ENCODE results near the gene NTN5. TPM values are rescaled to one million over a fixed set of nuclear protein-coding genes. Genes with fewer than 3 reads are reported as not detected.
"Not testable (repeated sequence)": the region's sequence is repeated elsewhere in the genome, so short reads cannot be mapped to it uniquely, and the experiment has no call there.

The NTN5 gene
- total RNA-seq, 1 experiment from 2014 or later: not detected

GRCh38 chr19:48638831-48639381 lies 33.9 kb downstream of the NTN5 start:
- no peaks in the 10 kb centered on the region for H3K36me3 ChIP-seq
- DNase-seq (ENCODE audit: low read depth in 1 of 2, low spot score in 2 of 2): no peak
- peaks cover 35% of the 10 kb centered on the region for H3K4me1 ChIP-seq (replicated peaks)

GRCh38 chr19:48637948-48638830 lies 34.6 kb downstream of the NTN5 start:
- no peaks in the 10 kb centered on the region for H3K36me3 ChIP-seq
- H3K27ac ChIP-seq: peak overlapping the region; percentile 58
- H3K9me3 ChIP-seq (replicated peaks): no peaks in the 10 kb centered on the region
- DNase-seq (ENCODE audit: low read depth in 1 of 2, low spot score in 2 of 2): peak; percentile 59 to 84
- H3K4me3 ChIP-seq: peak overlapping the region; percentile 31
- H3K4me1 ChIP-seq (replicated peaks): peaks cover 37% of the 10 kb centered on the region
- H3K27me3 ChIP-seq (replicated peaks): peaks cover 5% of the 10 kb centered on the region

More at GRCh38 chr19:48638831-48639381, 33.9 kb downstream of the NTN5 start:
- Histone ChIP-seq H3K9me3 (replicated peaks) (no peaks in the 10 kb centered on the region), H3K27me3 (replicated peaks) (peaks cover 5% of the 10 kb centered on the region), H3K4me3 (no peak overlapping the region), H3K27ac (no peak overlapping the region)

- no peaks in the 10 kb centered on the region for H3K36me3 ChIP-seq
- no peaks in the 10 kb centered on the region for H3K9me3 ChIP-seq (replicated peaks)
- H3K27ac ChIP-seq: peak overlapping the region; percentile 58
- DNase-seq (ENCODE audit: low read depth in 1 of 2, low spot score in 2 of 2): peak; percentile 94 to 98
- H3K27me3 ChIP-seq (replicated peaks): peaks cover 5% of the 10 kb centered on the region
- peaks cover 37% of the 10 kb centered on the region for H3K4me1 ChIP-seq (replicated peaks)
- H3K4me3 ChIP-seq: peak overlapping the region; percentile 31
These were observed 35.3 kb downstream of the NTN5 start for GRCh38 chr19:48637449-48637947.

GRCh38 chr19:48636859-48637448 lies 35.9 kb downstream of the NTN5 start, which contains the start of gene DBP:
Gene DBP, minus strand, starts transcription at chr19:48637379. Its CDS starts 385 bp downstream, at chr19:48636994.
- DNase-seq (ENCODE audit: low read depth in 1 of 2, low spot score in 2 of 2): peak in 1 of 2 experiments; percentile 47
- peak within 1 kb of the TSS; percentile 58 for H3K27ac ChIP-seq
- H3K9me3 ChIP-seq (replicated peaks): no peaks in the 10 kb centered on the region
- no peaks in the 10 kb centered on the region for H3K36me3 ChIP-seq
- H3K4me3 ChIP-seq: peak within 1 kb of the TSS; percentile 31
- H3K27me3 ChIP-seq (replicated peaks): peaks cover 5% of the 10 kb centered on the region
- H3K4me1 ChIP-seq (replicated peaks): peaks cover 37% of the 10 kb centered on the region

- peaks cover 37% of the 10 kb centered on the region for H3K4me1 ChIP-seq (replicated peaks)
- peak overlapping the region; percentile 31; the same call in 1 of the 2 replicates for H3K4me3 ChIP-seq
- H3K27me3 ChIP-seq (replicated peaks): peaks cover 5% of the 10 kb centered on the region
- H3K27ac ChIP-seq: no peak overlapping the region
- DNase-seq (ENCODE audit: low read depth in 1 of 2, low spot score in 2 of 2): no peak
- no peaks in the 10 kb centered on the region for H3K9me3 ChIP-seq (replicated peaks)
- no peaks in the 10 kb centered on the region for H3K36me3 ChIP-seq
These were observed 36.6 kb downstream of the NTN5 start for GRCh38 chr19:48635966-48636858.

- H3K9me3 ChIP-seq (replicated peaks): no peaks in the 10 kb centered on the region
- H3K27ac ChIP-seq: no peak overlapping the region
- peaks cover 37% of the 10 kb centered on the region for H3K4me1 ChIP-seq (replicated peaks)
- DNase-seq (ENCODE audit: low read depth in 1 of 2, low spot score in 2 of 2): peak in 1 of 2 experiments; percentile 46
- peak overlapping the region; percentile 31 for H3K4me3 ChIP-seq
- H3K36me3 ChIP-seq: no peaks in the 10 kb centered on the region
- H3K27me3 ChIP-seq (replicated peaks): peaks cover 5% of the 10 kb centered on the region; the same call in 1 of the 2 replicates
These were observed 37.4 kb downstream of the NTN5 start for GRCh38 chr19:48635263-48635965.

- H3K4me3 ChIP-seq: no peak overlapping the region
- no peak overlapping the region for H3K27ac ChIP-seq
- peaks cover 37% of the 10 kb centered on the region for H3K4me1 ChIP-seq (replicated peaks)
- peaks cover 1% of the 10 kb centered on the region; the same call in 1 of the 2 replicates for H3K36me3 ChIP-seq
- peaks cover 5% of the 10 kb centered on the region; the same call in 1 of the 2 replicates for H3K27me3 ChIP-seq (replicated peaks)
- H3K9me3 ChIP-seq (replicated peaks): no peaks in the 10 kb centered on the region
- peak; percentile 74 to 92 for DNase-seq (ENCODE audit: low read depth in 1 of 2, low spot score in 2 of 2)
These were observed 38.2 kb downstream of the NTN5 start for GRCh38 chr19:48634424-48635262.

- H3K27me3 ChIP-seq (replicated peaks): peaks cover 5% of the 10 kb centered on the region; the same call in 1 of the 2 replicates
- H3K4me3 ChIP-seq: no peak overlapping the region
- no peak overlapping the region for H3K27ac ChIP-seq
- H3K36me3 ChIP-seq: peaks cover 7% of the 10 kb centered on the region
- DNase-seq (ENCODE audit: low read depth in 1 of 2, low spot score in 2 of 2): no peak
- peaks cover 37% of the 10 kb centered on the region for H3K4me1 ChIP-seq (replicated peaks)
- no peaks in the 10 kb centered on the region for H3K9me3 ChIP-seq (replicated peaks)
These were observed 38.8 kb downstream of the NTN5 start for GRCh38 chr19:48634036-48634342.

- no peaks in the 10 kb centered on the region for H3K9me3 ChIP-seq (replicated peaks)
- peaks cover 37% of the 10 kb centered on the region for H3K4me1 ChIP-seq (replicated peaks)
- H3K4me3 ChIP-seq: no peak overlapping the region
- H3K27ac ChIP-seq: no peak overlapping the region
- peaks cover 5% of the 10 kb centered on the region; the same call in 1 of the 2 replicates for H3K27me3 ChIP-seq (replicated peaks)
- H3K36me3 ChIP-seq: peaks cover 7% of the 10 kb centered on the region
- DNase-seq (ENCODE audit: low read depth in 1 of 2, low spot score in 2 of 2): no peak
These were observed 39.4 kb downstream of the NTN5 start for GRCh38 chr19:48633148-48634035.

- Histone ChIP-seq H3K9me3 (replicated peaks) (no peaks in the 10 kb centered on the region), H3K4me1 (replicated peaks) (peaks cover 33% of the 10 kb centered on the region), H3K27me3 (replicated peaks) (peaks cover 5% of the 10 kb centered on the region; the same call in 1 of the 2 replicates), H3K4me3 (no peak overlapping the region), H3K27ac (no peak overlapping the region), H3K36me3 (peaks cover 7% of the 10 kb centered on the region)
- DNase-seq (ENCODE audit: low read depth in 1 of 2, low spot score in 2 of 2): no peak
These were observed 40.1 kb downstream of the NTN5 start for GRCh38 chr19:48632692-48633147.

- H3K27ac ChIP-seq; H3K9me3 ChIP-seq (replicated peaks); H3K4me3 ChIP-seq; H3K27me3 ChIP-seq (replicated peaks); H3K36me3 ChIP-seq; DNase-seq (ENCODE audit: low read depth in 1 of 2, low spot score in 2 of 2): not testable (repeated sequence)
- peaks cover 31% of the 10 kb centered on the region for H3K4me1 ChIP-seq (replicated peaks)
These were observed 40.5 kb downstream of the NTN5 start for GRCh38 chr19:48632286-48632685.
